IMR-90 (cell line): ENCODE measurements around the gene ARFGAP2. TPM values are rescaled to one million over a fixed set of nuclear protein-coding genes. Genes with fewer than 3 reads are reported as not detected.
"Not testable (repeated sequence)": the region's sequence is repeated elsewhere in the genome, so short reads cannot be mapped to it uniquely, and the experiment has no call there.

Source experiments
- ATAC-seq: fragments of 200-7000 bp; cut with Tn5 transposase; 2 replicates; pipeline ENCODE4 v1.9.1; 2020; ENCODE audit warnings: low read depth, mild to moderate bottlenecking, moderate library complexity
- BruUV-seq: library from RNA; stranded (reverse); fragments of 400-500 nt; replicated peaks from 2 replicates; lab custom pipeline; 2021; lab: Mats Ljungman, UMichigan
- CTCF ChIA-PET: fragments of 300-600 bp; formaldehyde crosslinking; extraction: SDS; loops from one replicate; lab custom pipeline; 2021; ENCODE audit warnings: antibody characterized with exemption; lab: Yijun Ruan, JAX
- POLR2A ChIA-PET: fragments of 300-600 bp; sonication (Branson Sonifier 250); formaldehyde crosslinking; loops from one replicate; lab custom pipeline; 2022; ENCODE audit warnings: antibody characterized with exemption; ENCODE audit not compliant: unreplicated experiment; lab: Charles Lee
- DNase-seq: peaks from one replicate; pipeline ENCODE4 v3.0.0; 2013
- H2AFZ ChIP-seq: replicated peaks from 2 replicates; pipeline ENCODE3; 2013; ENCODE audit warnings: low read length, mild to moderate bottlenecking; ENCODE audit not compliant: poor library complexity
- H2AK5ac ChIP-seq: 2 replicates; pipeline ENCODE4 v1.6.1; 2013; ENCODE audit warnings: low read depth, low read length, inconsistent platforms
- H2AK9ac ChIP-seq: replicated peaks from 2 replicates; pipeline ENCODE3; 2013; ENCODE audit warnings: mild to moderate bottlenecking, low read depth, low read length, moderate library complexity; ENCODE audit not compliant: poor library complexity
- H2BK120ac ChIP-seq: 2 replicates; pipeline ENCODE4 v1.6.1; 2013; ENCODE audit warnings: low read depth, low read length, inconsistent platforms
- H2BK15ac ChIP-seq: 3 replicates; pipeline ENCODE4 v1.6.1; 2013; ENCODE audit warnings: low read depth, low read length, inconsistent platforms
- H2BK20ac ChIP-seq: 2 replicates; pipeline ENCODE4 v1.6.1; 2013; ENCODE audit warnings: low read depth, mild to moderate bottlenecking, inconsistent platforms, low read length, moderate library complexity
- H2BK5ac ChIP-seq: 2 replicates; pipeline ENCODE4 v1.6.1; 2013; ENCODE audit warnings: mild to moderate bottlenecking, low read depth, low read length, inconsistent platforms; ENCODE audit not compliant: poor library complexity, severe bottlenecking
- H3K14ac ChIP-seq: replicated peaks from 2 replicates; pipeline ENCODE4 v1.6.1; 2013; ENCODE audit warnings: low read depth, low read length, inconsistent platforms
- H3K18ac ChIP-seq: 2 replicates; pipeline ENCODE4 v1.6.1; 2013; ENCODE audit warnings: low read depth, low read length, control low read depth
- H3K23ac ChIP-seq: 2 replicates; pipeline ENCODE4 v1.6.1; 2013; ENCODE audit warnings: low read depth, low read length, inconsistent platforms
- H3K27ac ChIP-seq: 2 replicates; pipeline ENCODE4 v1.5.1; 2013; ENCODE audit warnings: mild to moderate bottlenecking, control low read depth, low read length; ENCODE audit not compliant: insufficient read depth
- H3K27me3 ChIP-seq: 2 replicates; pipeline ENCODE4 v1.6.1; 2013; ENCODE audit warnings: low read length; ENCODE audit not compliant: control insufficient read depth, insufficient read depth
- H3K36me3 ChIP-seq: 2 replicates; pipeline ENCODE4 v1.6.1; 2013; ENCODE audit warnings: low read length, mixed read lengths; ENCODE audit not compliant: control insufficient read depth, insufficient read depth
- H3K4ac ChIP-seq: 2 replicates; pipeline ENCODE4 v1.6.1; 2013; ENCODE audit warnings: low read depth, low read length, inconsistent platforms
- H3K4me1 ChIP-seq: 2 replicates; pipeline ENCODE4 v1.6.1; 2013; ENCODE audit warnings: low read length, mixed read lengths; ENCODE audit not compliant: control insufficient read depth, insufficient read depth
- H3K4me2 ChIP-seq: 2 replicates; pipeline ENCODE4 v1.6.1; 2013; ENCODE audit warnings: low read depth, mild to moderate bottlenecking, control low read depth, low read length, moderate library complexity
- H3K4me3 ChIP-seq: 2 replicates; pipeline ENCODE4 v1.5.1; 2013; ENCODE audit warnings: low read depth, mild to moderate bottlenecking, control low read depth, low read length, moderate library complexity; ENCODE audit not compliant: insufficient read depth
- H3K56ac ChIP-seq: 2 replicates; pipeline ENCODE4 v1.6.1; 2013; ENCODE audit warnings: low read length, inconsistent platforms; ENCODE audit not compliant: insufficient read depth; ENCODE audit errors: extremely low read depth
- H3K79me1 ChIP-seq, 2 experiments: 2 replicates each; pipeline ENCODE4 v1.6.1; 2013; ENCODE audit warnings: low read length in 2 of 2, inconsistent platforms in 1 of 2, low read depth in 1 of 2
- H3K9ac ChIP-seq: 2 replicates; pipeline ENCODE4 v1.6.1; 2013; ENCODE audit warnings: low read depth, low read length, control low read depth
- H3K9me1 ChIP-seq: 2 replicates; pipeline ENCODE4 v1.6.1; 2013; ENCODE audit warnings: low read length, inconsistent platforms; ENCODE audit not compliant: insufficient read depth
- H3K9me3 ChIP-seq: 2 replicates; pipeline ENCODE4 v1.6.1; 2013; ENCODE audit warnings: low read length; ENCODE audit not compliant: control insufficient read depth, insufficient read depth
- H4K20me1 ChIP-seq: 2 replicates; pipeline ENCODE4 v1.6.1; 2013; ENCODE audit warnings: low read length, inconsistent platforms; ENCODE audit not compliant: insufficient read depth
- H4K5ac ChIP-seq: 2 replicates; pipeline ENCODE4 v1.6.1; 2013; ENCODE audit warnings: mild to moderate bottlenecking, low read depth, low read length, control low read depth
- H4K8ac ChIP-seq, 2 experiments: 2 replicates each; pipeline ENCODE4 v1.6.1; 2013; ENCODE audit warnings: low read depth in 2 of 2, low read length in 2 of 2, control low read depth in 1 of 2, inconsistent platforms in 1 of 2
- H4K91ac ChIP-seq: 2 replicates; pipeline ENCODE4 v1.6.1; 2013; ENCODE audit warnings: low read depth, low read length, inconsistent platforms; ENCODE audit not compliant: insufficient read depth
- WGBS, 2 experiments: methylation state at CpG; one replicate each; pipeline versions ENCODE4 v1.1.5 to v1.1.7; 2013; ENCODE audit warnings: missing lambda C conversion rate in 2 of 2; ENCODE audit not compliant: insufficient read length in 1 of 2; ENCODE audit errors: extremely low coverage in 2 of 2; 5-methylcytosine and 5-hydroxymethylcytosine counted together
- dilution Hi-C: fragments of 300-500 bp; cut with HindIII; formaldehyde crosslinking; loops from one replicate; pipeline ENCODE4 v1.14.3; 2018; ENCODE audit warnings: low sequenced_read_pairs; ENCODE audit not compliant: unreplicated experiment
- in situ Hi-C: fragments of 300-500 bp; cut with MboI; formaldehyde crosslinking; loops from 3 replicates; pipeline ENCODE4 v1.14.3; 2019; ENCODE audit warnings: low sequenced_read_pairs, inconsistent platforms, mixed read lengths
- intact Hi-C: fragments of 100-400 bp; cut with micrococcal nuclease; formaldehyde crosslinking; loops from 2 replicates; pipeline ENCODE4 v1.10.0; 2022
- polyA plus RNA-seq, 3 experiments: library from polyadenylated mRNA; depleted of rRNA; stranded (reverse); fragments of >200 nt; gene quantifications; 2 replicates each; pipeline ENCODE4 v1.2.3, GENCODE V29; 2012; ENCODE audit warnings: low replicate concordance in 1 of 3
- total RNA-seq: library from RNA; depleted of rRNA; stranded (reverse); fragments of >200 nt; gene quantifications from 2 replicates; pipeline ENCODE4 v1.2.3, GENCODE V29; 2012

The ARFGAP2 gene
- total and polyA plus RNA-seq, 2 of the 4 experiments (the other 2 are of a cell fraction): 54.7 to 87.8 TPM

DNA sequence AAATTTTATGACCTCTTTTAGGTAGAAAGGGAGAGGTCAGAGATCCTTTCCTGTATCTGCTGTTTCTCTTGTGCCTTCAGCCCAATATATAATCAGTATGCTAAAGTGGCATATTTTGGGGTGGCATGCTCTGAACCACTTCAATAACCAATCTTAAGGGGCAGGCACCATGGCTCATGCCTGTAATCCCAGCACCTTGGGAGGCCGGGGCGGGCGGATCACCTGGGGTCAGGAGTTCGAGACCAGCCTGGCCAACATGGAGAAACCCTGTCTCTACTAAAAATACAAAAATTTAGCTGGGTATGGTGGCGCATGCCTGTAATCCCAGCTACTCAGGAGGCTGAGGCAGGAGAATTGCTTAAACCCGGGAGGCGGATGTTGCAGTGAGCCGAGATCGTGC lies 21.5 kb upstream of the ARFGAP2 start:
- H2AK5ac ChIP-seq, H3K4me1 ChIP-seq, POLR2A ChIA-PET, ATAC-seq, H3K14ac ChIP-seq, H4K8ac ChIP-seq, H3K27ac ChIP-seq, H4K5ac ChIP-seq, H4K91ac ChIP-seq, H4K20me1 ChIP-seq, H2BK120ac ChIP-seq, BruUV-seq, H3K9ac ChIP-seq, H3K4me3 ChIP-seq, H3K9me3 ChIP-seq, CTCF ChIA-PET, H3K4me2 ChIP-seq, H3K79me1 ChIP-seq, H2BK15ac ChIP-seq, H3K9me1 ChIP-seq, dilution Hi-C loops, H2AFZ ChIP-seq, DNase-seq, intact Hi-C loops, H2BK20ac ChIP-seq, H3K36me3 ChIP-seq, H3K23ac ChIP-seq, H2BK5ac ChIP-seq, H3K56ac ChIP-seq, H3K4ac ChIP-seq, in situ Hi-C loops, H3K18ac ChIP-seq, H2AK9ac ChIP-seq: not testable (repeated sequence)
- H3K27me3 ChIP-seq: peaks cover 20% of the 10 kb centered on the region
- WGBS, 2 experiments: no CpG with 5 or more reads among the region's 9 CpGs
